Calu3 (cell line): Measurements from ENCODE around the gene RIN3. TPM values are rescaled to one million over a fixed set of nuclear protein-coding genes. Genes with fewer than 3 reads are reported as not detected.

Experiments
- BruUV-seq: library from RNA; stranded (reverse); fragments of 400-500 nt; replicated peaks from 2 replicates; lab custom pipeline; 2021; lab: Mats Ljungman, UMichigan
- CTCF ChIA-PET: fragments of 300-600 bp; sonication (Branson Sonifier 250); formaldehyde crosslinking; loops from one replicate; lab custom pipeline; 2022; ENCODE audit warnings: antibody characterized with exemption; lab: Charles Lee
- DNase-seq: peaks from one replicate; pipeline ENCODE4 v3.0.0; 2022
- H3K27ac Mint-ChIP-seq: one replicate; pipeline ENCODE4 v1.8.0; 2022; ENCODE audit warnings: mixed read lengths; ENCODE audit not compliant: unreplicated experiment
- H3K27me3 Mint-ChIP-seq: one replicate; pipeline ENCODE4 v1.8.0; 2022; ENCODE audit warnings: mixed read lengths; ENCODE audit not compliant: unreplicated experiment
- H3K36me3 Mint-ChIP-seq: one replicate; pipeline ENCODE4 v1.8.0; 2022; ENCODE audit warnings: mild to moderate bottlenecking, moderate library complexity, mixed read lengths; ENCODE audit not compliant: insufficient read depth, unreplicated experiment
- H3K4me1 Mint-ChIP-seq: one replicate; pipeline ENCODE4 v1.8.0; 2022; ENCODE audit warnings: mild to moderate bottlenecking, low read depth, mixed read lengths; ENCODE audit not compliant: unreplicated experiment
- H3K4me3 Mint-ChIP-seq: one replicate; pipeline ENCODE4 v1.8.0; 2022; ENCODE audit warnings: mild to moderate bottlenecking, low read depth, moderate library complexity, mixed read lengths; ENCODE audit not compliant: unreplicated experiment
- H3K9me3 Mint-ChIP-seq: one replicate; pipeline ENCODE4 v1.8.0; 2022; ENCODE audit warnings: low read depth, mixed read lengths; ENCODE audit not compliant: unreplicated experiment
- intact Hi-C: fragments of 100-400 bp; cut with micrococcal nuclease; formaldehyde crosslinking; loops from one replicate; pipeline ENCODE4 v1.10.0; 2022; ENCODE audit not compliant: unreplicated experiment
- total RNA-seq: library from RNA; stranded (reverse); gene quantifications from 2 replicates; pipeline ENCODE4 v1.2.3, GENCODE V29; 2022
- TF ChIP-seq, protein P1 (sequence below): fragments of 200-600 bp; IDR thresholded peaks from one replicate; pipeline ENCODE4 v1.8.0; 2022; ENCODE audit warnings: antibody characterized with exemption; ENCODE audit not compliant: unreplicated experiment

The RIN3 gene
- total RNA-seq, 1 experiment from 2014 or later, result 13.8 TPM

DNA sequence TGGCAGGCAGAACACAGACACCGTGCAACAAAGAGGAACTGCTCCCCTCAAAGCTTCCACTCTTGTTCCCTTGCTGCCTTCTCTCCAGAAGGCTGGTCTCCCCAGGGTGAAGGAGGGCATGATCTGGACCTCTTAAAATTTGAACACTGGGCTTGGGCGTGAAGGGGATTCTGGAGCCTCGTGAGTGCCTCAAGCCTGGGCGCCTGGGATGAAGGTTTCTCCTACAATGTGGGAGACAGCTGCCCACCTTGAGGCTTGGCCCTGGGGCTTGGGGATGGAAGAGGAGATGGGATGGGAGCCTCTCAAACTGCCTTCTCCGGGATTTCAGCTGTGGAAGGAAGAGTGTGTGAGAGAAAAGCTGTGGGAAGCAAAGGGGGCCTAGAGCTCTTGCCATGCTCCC, 7.8 kb upstream of the RIN3 start:
- H3K27me3 Mint-ChIP-seq, result no peaks in the 10 kb centered on the region
- intact Hi-C loops, result loop anchor here (5.0 kb wide), 1 partner anchor 34 kb away; no protein-coding TSS in a partner anchor
- no peak overlapping the region for H3K27ac Mint-ChIP-seq
- peaks cover 6% of the 10 kb centered on the region for H3K36me3 Mint-ChIP-seq
- H3K9me3 Mint-ChIP-seq, result no peaks in the 10 kb centered on the region
- CTCF ChIA-PET, result no interaction called here
- no peak for DNase-seq
- TF ChIP-seq, protein P1, sequence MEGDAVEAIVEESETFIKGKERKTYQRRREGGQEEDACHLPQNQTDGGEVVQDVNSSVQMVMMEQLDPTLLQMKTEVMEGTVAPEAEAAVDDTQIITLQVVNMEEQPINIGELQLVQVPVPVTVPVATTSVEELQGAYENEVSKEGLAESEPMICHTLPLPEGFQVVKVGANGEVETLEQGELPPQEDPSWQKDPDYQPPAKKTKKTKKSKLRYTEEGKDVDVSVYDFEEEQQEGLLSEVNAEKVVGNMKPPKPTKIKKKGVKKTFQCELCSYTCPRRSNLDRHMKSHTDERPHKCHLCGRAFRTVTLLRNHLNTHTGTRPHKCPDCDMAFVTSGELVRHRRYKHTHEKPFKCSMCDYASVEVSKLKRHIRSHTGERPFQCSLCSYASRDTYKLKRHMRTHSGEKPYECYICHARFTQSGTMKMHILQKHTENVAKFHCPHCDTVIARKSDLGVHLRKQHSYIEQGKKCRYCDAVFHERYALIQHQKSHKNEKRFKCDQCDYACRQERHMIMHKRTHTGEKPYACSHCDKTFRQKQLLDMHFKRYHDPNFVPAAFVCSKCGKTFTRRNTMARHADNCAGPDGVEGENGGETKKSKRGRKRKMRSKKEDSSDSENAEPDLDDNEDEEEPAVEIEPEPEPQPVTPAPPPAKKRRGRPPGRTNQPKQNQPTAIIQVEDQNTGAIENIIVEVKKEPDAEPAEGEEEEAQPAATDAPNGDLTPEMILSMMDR, result no peak
- no peak overlapping the region for H3K4me3 Mint-ChIP-seq
- H3K4me1 Mint-ChIP-seq, result peaks cover 43% of the 10 kb centered on the region
- BruUV-seq, result no TSS peak

DNA sequence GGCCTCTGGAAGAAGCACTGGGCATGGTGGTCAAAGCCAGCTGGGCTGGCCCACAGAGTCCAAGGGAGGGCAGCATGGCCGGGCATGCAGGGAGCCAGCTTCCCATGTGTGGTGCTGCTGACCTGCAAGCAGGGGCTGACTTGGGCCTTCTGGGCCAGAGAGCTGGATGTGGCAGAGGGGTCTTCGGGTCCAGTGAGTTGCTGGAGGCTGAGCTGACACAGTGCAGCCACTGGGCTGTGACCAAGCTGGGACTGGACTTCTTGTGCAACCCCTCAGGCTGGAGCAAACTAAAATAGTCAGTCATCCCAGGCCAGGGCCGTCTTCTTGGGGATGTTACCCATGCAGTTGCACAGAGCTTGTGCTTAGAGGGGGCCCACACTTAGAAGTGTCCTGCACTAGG, 7.3 kb upstream of the RIN3 start:
- Mint-ChIP-seq H3K4me1 (peaks cover 47% of the 10 kb centered on the region), H3K27ac (no peak overlapping the region), H3K9me3 (no peaks in the 10 kb centered on the region), H3K27me3 (no peaks in the 10 kb centered on the region), H3K36me3 (peaks cover 10% of the 10 kb centered on the region), H3K4me3 (no peak overlapping the region)
- DNase-seq, result no peak
- TF ChIP-seq, protein P1, result no peak
- CTCF ChIA-PET, result interaction anchor here (0.6 kb wide), 1 partner anchor 20 kb away, joined by 3 read pairs; no protein-coding TSS in a partner anchor
- BruUV-seq, result no TSS peak
- intact Hi-C loops, result loop anchor here (5.0 kb wide), 1 partner anchor 34 kb away; no protein-coding TSS in a partner anchor

DNA sequence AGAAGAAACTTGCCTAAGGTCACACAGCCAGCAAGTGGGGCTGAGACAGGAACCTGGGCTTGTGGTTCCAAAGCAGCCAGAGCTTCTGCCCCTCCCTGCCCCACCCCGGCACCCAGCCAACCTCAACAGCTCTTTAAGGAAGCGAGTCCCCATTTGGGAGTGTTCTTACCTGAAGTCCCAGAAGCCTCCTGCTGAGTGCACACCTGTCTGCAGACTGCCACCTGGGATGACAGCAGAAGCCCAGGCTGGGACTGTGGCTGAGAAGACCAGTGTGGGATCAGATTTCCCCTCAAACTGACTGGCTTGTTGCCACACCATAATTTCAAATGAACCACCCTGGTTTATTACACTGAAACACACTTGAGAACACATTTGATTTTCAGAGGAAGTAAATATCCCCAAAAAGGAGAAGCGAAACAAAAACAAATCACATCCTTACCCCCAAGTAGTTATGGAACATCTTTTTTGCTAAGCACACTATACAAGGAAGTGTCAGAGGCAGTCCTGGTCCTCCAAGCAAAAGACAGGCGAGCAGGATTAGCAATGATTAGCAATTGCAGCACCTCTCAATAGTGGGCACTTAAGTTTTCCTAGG, 6.3 kb upstream of the RIN3 start:
- no peaks in the 10 kb centered on the region for H3K9me3 Mint-ChIP-seq
- CTCF ChIA-PET, result interaction anchor here (0.5 to 1.2 kb wide), 2 partner anchors 37 to 446 kb away, joined by 3 read pairs; no protein-coding TSS in a partner anchor
- DNase-seq, result peak; percentile 68

DNA sequence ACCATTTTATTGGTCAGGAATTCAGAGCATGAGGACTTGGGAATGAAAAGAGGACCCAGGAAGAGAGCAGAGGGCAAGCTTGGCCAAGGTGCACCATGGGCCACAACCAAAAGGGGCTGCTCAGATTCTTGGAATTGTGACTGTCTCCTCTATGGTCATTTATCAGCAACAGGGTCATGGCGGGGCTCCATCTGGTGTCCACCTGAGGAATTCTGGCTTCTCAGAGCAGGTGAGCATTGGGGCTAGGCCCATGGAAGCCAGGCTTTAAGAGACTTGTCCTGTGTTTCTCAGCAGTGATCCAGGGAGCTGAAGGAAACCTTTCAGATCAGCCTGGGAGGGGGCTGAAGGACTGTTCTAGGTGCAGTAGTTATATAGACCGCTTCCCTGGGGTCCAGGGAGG, 2.6 kb upstream of the RIN3 start:
- TF ChIP-seq, protein P1, result no peak
- no TSS peak for BruUV-seq
- CTCF ChIA-PET, result no interaction called here
- intact Hi-C loops, result no loop called here
- peaks cover 26% of the 10 kb centered on the region for H3K4me1 Mint-ChIP-seq
- H3K4me3 Mint-ChIP-seq, result peak overlapping the region; percentile 44
- peaks cover 22% of the 10 kb centered on the region for H3K36me3 Mint-ChIP-seq
- H3K27me3 Mint-ChIP-seq, result no peaks in the 10 kb centered on the region
- H3K9me3 Mint-ChIP-seq, result no peaks in the 10 kb centered on the region
- no peak for DNase-seq
- peak overlapping the region; percentile 95 for H3K27ac Mint-ChIP-seq

More for the DNA sequence above, 6.3 kb upstream of the RIN3 start:
- TF ChIP-seq, protein P1, result no peak
- no peak overlapping the region for H3K27ac Mint-ChIP-seq
- H3K27me3 Mint-ChIP-seq, result no peaks in the 10 kb centered on the region
- no TSS peak for BruUV-seq
- no peak overlapping the region for H3K4me3 Mint-ChIP-seq
- intact Hi-C loops, result loop anchor here (5.0 kb wide), 1 partner anchor 35 kb away; no protein-coding TSS in a partner anchor
- H3K36me3 Mint-ChIP-seq, result peaks cover 16% of the 10 kb centered on the region
- peaks cover 58% of the 10 kb centered on the region for H3K4me1 Mint-ChIP-seq
